Globus pallidus (tissue), 1 donor: ENCODE results near the gene C17orf50.
"Not testable (repeated sequence)": the region's sequence is repeated elsewhere in the genome, so short reads cannot be mapped to it uniquely, and the experiment has no call there.

Experiments
- DNase-seq: peaks from one replicate; pipeline ENCODE4 v3.0.0-alpha.2; 2015; ENCODE audit warnings: low spot score

Gene C17orf50

GRCh38 chr17:35734396-35734795, 26.3 kb upstream of the C17orf50 start:
- no peak for DNase-seq

DNA sequence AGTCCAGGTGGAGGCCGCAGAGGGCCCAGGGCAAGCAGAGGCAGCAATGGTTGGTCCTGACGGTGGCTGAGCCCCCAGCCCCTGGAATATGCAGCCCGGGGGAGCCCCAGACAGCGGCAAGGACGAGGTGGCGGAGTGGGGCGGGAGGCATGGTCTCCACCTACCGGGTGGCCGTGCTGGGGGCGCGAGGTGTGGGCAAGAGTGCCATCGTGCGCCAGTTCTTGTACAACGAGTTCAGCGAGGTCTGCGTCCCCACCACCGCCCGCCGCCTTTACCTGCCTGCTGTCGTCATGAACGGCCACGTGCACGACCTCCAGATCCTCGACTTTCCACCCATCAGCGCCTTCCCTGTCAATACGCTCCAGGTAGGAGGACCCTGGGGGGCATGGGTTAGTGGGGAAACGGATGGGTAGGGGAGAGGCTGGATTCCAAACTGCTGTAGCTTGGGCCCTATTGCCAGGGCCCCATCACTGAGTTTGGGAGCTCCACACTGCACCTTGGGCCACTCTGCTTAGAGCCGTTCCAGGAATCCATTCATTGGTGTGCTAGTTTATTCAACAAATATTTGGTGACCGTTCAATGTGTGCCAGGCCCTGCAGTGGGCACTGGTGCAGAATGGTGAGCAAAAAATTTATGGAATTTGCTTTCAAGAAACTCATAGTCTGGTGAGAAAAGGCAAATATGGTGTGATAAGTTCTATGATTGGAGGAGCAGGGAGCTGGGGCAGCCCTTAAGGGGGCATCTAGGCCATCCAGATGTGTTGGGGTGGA, 25.5 kb upstream of the C17orf50 start:
- no peak for DNase-seq

DNA sequence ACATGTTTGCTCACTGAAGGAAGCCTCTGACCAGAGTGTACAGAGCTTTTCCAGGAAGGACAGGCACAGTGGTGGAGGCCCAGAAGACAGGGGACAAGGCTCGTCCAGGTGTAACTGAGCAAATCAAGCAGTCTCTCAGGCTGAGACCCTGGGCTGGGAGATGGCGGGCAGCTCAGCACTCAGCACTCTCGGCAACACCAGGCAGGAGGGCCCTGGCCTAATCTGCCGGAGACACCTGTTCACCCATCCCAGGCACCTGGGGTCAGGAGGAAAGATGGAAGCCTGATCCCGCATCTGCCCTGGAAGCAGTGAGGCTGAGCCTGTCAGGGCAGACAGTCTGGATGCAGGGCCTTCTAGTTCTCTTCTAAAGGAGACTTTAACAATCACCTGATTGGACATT, 24.5 kb upstream of the C17orf50 start:
- DNase-seq = no peak

DNA sequence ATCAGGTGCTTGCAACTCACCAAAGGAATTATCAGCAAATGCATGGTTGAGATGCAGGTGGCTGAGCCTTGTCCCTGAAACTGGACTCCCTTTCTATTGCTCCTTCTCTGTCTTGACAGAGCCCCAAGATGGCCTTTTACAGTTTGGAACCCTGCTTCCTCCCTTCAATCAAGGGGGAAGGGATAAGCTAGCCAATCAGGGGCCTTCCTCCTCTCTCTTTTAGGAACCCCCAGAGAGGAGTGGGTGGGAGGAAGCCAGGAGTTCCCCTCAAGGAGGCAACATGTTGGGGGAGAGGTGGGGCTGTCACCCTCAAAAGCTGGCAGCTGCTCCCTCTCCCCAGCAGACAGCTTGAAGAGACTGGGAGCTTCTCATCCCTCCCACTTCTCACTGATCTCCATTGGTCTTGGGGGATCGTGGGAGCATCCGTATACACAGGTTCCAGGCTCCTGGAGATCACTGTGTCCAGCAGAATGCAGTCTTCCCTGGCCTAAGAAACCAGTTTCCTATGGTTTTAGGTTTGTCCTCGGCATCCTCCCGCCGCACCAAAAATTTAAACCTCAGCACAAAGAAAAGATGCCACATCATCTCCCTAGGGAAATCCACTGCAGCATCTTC, 22.1 kb upstream of the C17orf50 start:
- DNase-seq = no peak

DNA sequence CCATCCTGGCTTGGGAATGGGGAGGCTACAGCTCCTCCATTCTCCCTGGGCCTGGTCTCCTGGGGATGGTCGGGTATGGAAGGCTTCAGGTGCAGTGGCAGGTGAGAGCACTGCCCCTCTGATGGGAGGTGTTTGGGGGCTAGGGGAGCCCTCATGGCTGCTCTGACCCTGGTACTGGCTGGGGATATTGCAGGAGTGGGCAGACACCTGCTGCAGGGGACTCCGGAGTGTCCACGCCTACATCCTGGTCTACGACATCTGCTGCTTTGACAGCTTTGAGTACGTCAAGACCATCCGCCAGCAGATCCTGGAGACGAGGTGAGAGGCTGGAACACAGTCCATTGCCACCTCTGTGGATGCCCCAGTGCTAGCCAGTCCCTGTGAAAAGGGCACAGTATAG, 20.5 kb upstream of the C17orf50 start:
- DNase-seq = no peak

DNA sequence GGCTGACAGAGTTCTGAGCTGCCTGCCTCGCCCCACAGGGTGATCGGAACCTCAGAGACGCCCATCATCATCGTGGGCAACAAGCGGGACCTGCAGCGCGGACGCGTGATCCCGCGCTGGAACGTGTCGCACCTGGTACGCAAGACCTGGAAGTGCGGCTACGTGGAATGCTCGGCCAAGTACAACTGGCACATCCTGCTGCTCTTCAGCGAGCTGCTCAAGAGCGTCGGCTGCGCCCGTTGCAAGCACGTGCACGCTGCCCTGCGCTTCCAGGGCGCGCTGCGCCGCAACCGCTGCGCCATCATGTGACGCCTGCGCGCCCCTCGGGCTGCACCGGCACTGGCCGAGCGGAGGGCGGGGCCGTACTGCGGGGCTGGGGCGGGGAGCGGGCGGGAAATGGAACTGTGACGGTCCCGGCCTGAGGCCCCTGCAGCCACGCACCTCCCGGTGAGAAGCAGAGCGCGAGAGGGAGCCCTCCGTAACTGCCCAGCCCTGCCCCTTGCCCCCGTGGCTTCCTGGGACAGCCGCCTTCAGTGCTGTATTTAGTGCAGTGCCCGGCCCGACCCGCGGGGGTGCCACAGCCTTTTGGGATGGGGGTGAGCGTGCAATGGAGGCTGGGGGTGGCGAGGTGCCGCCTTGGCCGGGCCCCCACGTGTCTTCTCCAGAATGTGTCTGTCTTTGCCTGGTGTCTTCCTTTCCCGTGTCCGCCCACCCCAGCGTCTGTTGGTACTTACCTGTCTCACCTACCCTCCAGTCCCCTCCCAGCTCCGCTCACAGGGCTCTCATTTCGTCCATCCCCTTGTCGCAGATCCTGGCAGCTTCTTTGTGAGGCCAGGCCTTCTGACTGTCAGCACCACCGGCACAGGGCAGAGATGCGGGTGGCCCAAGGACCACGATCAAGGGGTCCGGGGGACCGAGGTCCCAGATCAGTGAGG, 19.4 kb upstream of the C17orf50 start:
- no peak for DNase-seq

GRCh38 chr17:35742496-35742895, 18.2 kb upstream of the C17orf50 start:
- no peak for DNase-seq

DNA sequence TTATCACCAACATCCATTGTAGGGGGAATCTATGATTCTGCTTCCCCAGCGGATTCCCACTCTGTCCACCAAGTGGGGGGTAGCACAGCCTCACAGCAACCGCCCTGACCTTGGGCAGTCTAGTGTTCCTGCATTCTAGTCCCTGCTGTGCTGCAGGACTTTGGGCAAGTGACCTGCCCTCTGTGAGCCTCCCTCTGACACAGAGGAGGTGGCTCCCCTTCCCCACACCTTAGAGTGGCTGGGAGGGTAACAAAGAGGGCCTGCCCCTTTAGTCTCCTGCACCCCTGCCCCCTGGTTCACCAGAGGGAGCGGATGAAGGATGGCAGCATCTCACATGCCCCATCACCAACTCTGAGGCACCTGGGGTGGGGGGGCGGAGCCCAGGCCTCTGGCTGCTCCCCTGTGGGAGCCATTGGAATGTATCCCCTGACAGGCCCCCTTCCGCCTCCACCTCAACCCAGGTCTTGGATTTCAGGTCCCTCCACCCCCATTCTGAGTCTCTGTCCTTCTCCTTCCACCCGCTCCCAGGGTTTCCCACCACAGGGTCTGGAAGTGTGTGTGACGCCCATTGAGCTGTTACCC, 17.7 kb upstream of the C17orf50 start:
- no peak for DNase-seq

- no peak for DNase-seq
Observed at GRCh38 chr17:35743626-35744328, 16.9 kb upstream of the C17orf50 start.

- no peak for DNase-seq
Observed at GRCh38 chr17:35744830-35745229, 15.9 kb upstream of the C17orf50 start.

DNA sequence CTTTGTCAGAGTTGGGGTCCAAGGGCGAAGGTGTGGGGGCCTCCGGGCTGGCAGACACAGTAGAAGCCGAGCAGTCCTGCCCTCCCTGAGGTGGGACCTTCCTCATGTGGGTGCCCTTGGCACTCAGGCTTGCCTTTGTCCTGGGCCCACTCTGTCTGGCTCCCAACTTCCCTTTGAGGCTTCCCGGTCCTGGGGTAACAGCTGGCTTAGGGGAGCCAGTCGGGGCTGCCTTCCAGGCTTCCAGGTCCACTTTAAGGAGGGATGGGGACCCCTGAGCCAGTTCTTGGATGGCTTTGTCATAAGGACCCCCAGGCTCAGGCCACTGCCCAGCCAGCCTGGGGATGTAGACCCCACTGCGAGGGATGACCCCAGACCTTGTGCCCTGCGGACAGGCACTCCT, 15.4 kb upstream of the C17orf50 start:
- DNase-seq = no peak

GRCh38 chr17:35745749-35746320, 14.9 kb upstream of the C17orf50 start:
- DNase-seq = no peak

- peak; percentile 51 for DNase-seq
Observed at GRCh38 chr17:35747540-35748017, 13.1 kb upstream of the C17orf50 start.

DNA sequence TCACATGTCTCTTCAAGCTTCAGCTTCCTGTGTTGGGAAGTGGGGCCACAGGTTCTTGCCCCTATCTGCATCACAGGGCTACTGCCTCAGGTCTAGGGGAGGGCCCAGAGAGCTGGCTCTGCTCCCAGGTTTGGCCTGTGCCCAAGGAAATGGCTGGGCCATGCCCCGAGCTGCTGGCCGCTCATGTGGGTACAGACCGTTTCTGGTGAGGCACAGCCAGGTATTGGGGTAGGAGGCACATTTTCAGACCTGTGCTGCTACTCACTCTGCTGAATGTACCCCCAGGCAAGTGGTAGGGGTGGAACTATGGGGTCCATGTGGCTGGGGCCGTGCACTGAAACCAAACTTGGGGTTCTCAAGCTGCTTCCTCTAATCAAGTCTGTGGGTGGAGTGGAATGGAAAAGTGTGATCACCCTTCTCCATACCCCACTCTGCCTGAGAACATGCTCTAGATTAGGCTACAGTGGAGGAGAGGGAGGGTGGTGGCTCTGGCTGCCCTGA, 12.3 kb upstream of the C17orf50 start:
- no peak for DNase-seq

DNA sequence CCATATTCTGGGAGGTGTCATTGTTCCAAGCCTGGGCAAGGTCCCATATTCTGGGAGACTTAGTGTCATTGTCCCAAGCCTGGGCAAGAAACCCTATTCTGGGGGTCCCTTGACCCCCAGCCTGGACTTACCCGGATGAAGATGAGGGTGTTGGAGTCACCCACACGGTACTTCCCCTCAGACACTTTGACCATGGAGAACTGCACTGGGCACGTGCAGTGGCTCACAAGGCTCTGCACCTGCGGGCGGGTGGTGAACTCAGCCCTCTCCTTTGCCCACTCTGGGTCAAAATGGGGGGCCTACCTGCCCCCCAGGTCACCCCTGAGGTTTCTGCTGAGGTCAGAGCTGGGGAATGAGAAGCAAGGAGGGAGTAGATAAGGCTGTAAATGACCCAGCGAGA, 11.7 kb upstream of the C17orf50 start:
- no peak for DNase-seq

- DNase-seq = no peak
Observed at GRCh38 chr17:35749560-35750412, 10.9 kb upstream of the C17orf50 start.

DNA sequence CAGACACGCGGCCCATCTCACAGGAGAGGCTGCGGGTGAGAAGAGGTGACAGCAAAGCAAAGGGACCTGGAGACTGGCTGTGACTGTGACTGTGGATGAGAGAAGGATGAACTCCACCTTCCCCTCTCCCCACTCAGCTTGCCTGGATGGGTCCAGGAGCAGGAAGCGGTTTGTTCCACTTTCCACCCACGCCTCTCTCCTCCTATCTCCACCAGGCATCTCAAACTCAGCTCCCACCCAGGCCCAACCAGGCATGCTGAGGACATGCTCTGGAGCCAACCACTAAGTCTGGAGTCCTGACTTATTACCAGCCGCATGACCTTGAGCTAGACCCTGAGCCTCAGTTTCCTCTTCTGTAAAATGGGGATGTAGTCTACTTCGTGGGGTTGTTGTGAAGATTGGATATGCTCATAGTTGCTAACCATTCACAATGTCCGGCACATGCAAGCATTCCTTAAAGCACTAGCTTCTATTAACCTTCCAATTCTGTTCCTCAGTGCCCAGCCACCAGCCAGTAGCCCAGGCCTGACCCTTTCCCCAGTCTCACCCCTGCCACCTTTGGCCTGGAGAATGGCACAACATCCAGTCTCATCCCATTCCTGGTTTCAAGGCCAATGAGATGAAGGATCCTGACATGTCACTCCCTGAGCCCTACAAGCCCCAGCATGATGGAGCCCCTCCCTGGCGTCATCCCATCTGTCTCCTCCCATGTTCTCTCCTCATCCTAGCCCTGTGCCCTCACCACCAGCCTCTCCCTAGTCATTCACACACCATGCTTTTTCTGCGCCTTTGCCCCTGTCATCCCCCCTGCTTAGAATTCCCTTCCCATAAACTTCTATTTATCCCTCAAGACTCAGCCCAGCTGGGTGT, 9.9 kb upstream of the C17orf50 start:
- DNase-seq = no peak

DNA sequence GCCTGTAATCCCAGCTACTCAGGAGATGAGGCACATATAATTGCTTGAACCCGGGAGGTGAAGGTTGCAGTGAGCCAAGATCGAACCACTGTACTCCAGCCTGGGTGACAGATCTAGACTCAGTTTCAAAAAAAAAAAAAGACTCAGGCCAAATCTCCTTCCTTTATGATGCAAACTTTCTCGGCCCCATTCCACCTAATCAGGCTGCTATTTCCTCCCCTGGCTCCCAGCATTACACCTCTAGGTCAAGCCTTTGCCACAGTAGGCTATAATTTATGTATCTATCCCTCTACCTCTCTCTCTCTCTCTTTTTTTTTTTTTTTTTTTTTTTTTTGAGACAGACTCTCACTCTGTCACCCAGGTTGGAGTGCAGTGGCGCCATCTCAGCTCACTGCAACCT, 9.1 kb upstream of the C17orf50 start:
- not testable (repeated sequence) for DNase-seq

DNA sequence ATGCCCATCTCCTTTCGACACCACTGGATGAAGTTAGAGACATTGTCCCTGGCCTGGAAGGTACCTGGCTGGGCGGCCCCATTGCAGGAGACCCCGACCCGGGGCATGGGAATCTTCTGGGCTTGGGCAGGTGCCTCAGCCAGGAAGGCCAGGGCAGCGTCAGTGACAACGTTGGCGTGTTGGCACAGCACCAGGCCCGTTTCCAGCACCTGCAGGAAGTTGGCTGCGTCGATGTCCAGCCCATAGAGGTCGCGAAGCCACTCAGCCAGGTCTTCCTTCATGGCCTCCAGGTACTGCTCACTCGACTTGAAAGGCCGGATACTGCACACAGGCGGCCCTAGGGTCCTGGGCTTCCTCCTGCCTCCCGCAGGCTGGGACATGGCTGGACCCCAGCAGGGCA, 8.2 kb upstream of the C17orf50 start:
- no peak for DNase-seq
